Liver (tissue), 3 donors: ENCODE measurements around the gene DPP6.

ENCODE experiments used
- ATF3 ChIP-seq: IDR thresholded peaks from 2 replicates; pipeline ENCODE4 v1.6.1; 2016; ENCODE audit warnings: antibody characterized with exemption
- TF ChIP-seq, protein P1 (sequence below): fragments of 150-350 bp; IDR thresholded peaks from 2 replicates; pipeline ENCODE4 v1.5.1; 2017; ENCODE audit warnings: improper control_type of control experiment, low read depth, low read length; ENCODE audit not compliant: missing input control
- donor health status: healthy.
- donor health status: healthy.

- TF ChIP-seq, protein P1, sequence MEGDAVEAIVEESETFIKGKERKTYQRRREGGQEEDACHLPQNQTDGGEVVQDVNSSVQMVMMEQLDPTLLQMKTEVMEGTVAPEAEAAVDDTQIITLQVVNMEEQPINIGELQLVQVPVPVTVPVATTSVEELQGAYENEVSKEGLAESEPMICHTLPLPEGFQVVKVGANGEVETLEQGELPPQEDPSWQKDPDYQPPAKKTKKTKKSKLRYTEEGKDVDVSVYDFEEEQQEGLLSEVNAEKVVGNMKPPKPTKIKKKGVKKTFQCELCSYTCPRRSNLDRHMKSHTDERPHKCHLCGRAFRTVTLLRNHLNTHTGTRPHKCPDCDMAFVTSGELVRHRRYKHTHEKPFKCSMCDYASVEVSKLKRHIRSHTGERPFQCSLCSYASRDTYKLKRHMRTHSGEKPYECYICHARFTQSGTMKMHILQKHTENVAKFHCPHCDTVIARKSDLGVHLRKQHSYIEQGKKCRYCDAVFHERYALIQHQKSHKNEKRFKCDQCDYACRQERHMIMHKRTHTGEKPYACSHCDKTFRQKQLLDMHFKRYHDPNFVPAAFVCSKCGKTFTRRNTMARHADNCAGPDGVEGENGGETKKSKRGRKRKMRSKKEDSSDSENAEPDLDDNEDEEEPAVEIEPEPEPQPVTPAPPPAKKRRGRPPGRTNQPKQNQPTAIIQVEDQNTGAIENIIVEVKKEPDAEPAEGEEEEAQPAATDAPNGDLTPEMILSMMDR, result no peak
- no peak for TF ChIP-seq ATF3
Measured at GRCh38 chr7:154646126-154647013, 594.2 kb downstream of the DPP6 start.
